GM12892 (cell line): Measurements from ENCODE around the gene ALDH8A1.

ENCODE experiments used
- POLR2A ChIP-seq: IDR thresholded peaks from 2 replicates; pipeline ENCODE4 v1.6.1; 2011; ENCODE audit warnings: low read depth, low read length, control low read depth
- POLR2AphosphoS5 ChIP-seq: IDR thresholded peaks from 2 replicates; pipeline ENCODE4 v1.6.1; 2011; ENCODE audit warnings: low read depth, low read length, control low read depth

- TF ChIP-seq POLR2AphosphoS5, result no peak
- no peak for TF ChIP-seq POLR2A
These were observed 33.9 kb upstream of the ALDH8A1 start for GRCh38 chr6:134983823-134984222.
